ENCODE measurements around the gene MRPS6. TPM values are rescaled to one million over a fixed set of nuclear protein-coding genes. Genes with fewer than 3 reads are reported as not detected.
A peak's percentile ranks its signal among the peaks of the same experiment; 100 is the strongest.

The MRPS6 gene
- total RNA-seq, 1 donor from 2014 or later, result 139 TPM

- no peaks in the 10 kb centered on the region for H3K9me3 Mint-ChIP-seq
- no peak overlapping the region for H3K27ac Mint-ChIP-seq
- H3K27me3 Mint-ChIP-seq (ENCODE audit: insufficient read depth), result no peaks in the 10 kb centered on the region
- intact Hi-C loops (cut with micrococcal nuclease), result loop anchor here (5.0 kb wide), 1 partner anchor 36 kb away; no protein-coding TSS in a partner anchor
- DNase-seq (ENCODE audit: low spot score), result no peak
- peaks cover 38% of the 10 kb centered on the region for H3K4me1 Mint-ChIP-seq (ENCODE audit: low read depth)
- H3K4me3 Mint-ChIP-seq, result no peak overlapping the region
- peaks cover 40% of the 10 kb centered on the region for H3K36me3 Mint-ChIP-seq (ENCODE audit: low read depth)
These were observed 17.7 kb downstream of the MRPS6 start for GRCh38 chr21:34091032-34091431.

GRCh38 chr21:34091607-34092006 is 18.2 kb downstream of the MRPS6 start:
- DNase-seq (ENCODE audit: low spot score), result no peak
- H3K36me3 Mint-ChIP-seq (ENCODE audit: low read depth), result peaks cover 45% of the 10 kb centered on the region
- no peak overlapping the region for H3K4me3 Mint-ChIP-seq
- no peak overlapping the region for H3K27ac Mint-ChIP-seq
- H3K9me3 Mint-ChIP-seq, result no peaks in the 10 kb centered on the region
- H3K27me3 Mint-ChIP-seq (ENCODE audit: insufficient read depth), result no peaks in the 10 kb centered on the region
- intact Hi-C loops (cut with micrococcal nuclease), result loop anchor here (5.0 kb wide), 1 partner anchor 36 kb away; no protein-coding TSS in a partner anchor
- peaks cover 39% of the 10 kb centered on the region for H3K4me1 Mint-ChIP-seq (ENCODE audit: low read depth)

DNA sequence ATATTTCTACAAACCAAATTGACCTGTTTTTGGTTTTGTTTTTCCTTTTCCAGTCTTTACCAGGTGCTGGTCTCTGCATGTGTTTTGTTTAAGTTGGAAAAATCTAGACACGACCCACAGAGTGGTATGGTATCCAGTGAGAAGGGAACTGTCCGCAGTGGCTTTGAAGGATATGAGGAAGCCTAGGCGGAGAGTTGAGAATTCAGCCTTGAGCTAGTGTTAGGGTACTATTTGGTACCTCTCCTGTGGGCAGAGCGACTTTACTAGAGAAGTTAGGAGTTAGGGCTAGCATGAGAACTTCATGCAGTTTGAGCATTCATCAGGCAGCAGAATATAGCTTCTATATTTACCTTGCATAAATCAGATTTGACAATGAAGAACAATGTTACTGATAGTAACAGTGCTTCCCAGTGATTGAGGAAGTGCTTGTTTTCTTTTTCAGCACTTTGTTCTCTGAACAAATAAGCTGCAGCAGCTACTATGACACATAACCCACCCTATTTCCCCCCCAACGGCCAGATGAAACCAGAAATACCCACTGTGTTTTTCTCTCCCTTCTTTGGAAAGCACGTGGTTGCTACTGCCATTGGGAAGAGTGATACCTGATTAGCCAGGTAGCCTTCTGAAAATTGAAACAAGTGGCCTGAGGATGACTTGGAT is 19.0 kb downstream of the MRPS6 start:
- DNase-seq (ENCODE audit: low spot score), result no peak
- intact Hi-C loops (cut with micrococcal nuclease), result loop anchor here (5.0 kb wide), 1 partner anchor 35 kb away; no protein-coding TSS in a partner anchor
- Mint-ChIP-seq H3K27me3 (ENCODE audit: insufficient read depth) (no peaks in the 10 kb centered on the region), H3K27ac (peak overlapping the region; percentile 43), H3K36me3 (ENCODE audit: low read depth) (peaks cover 50% of the 10 kb centered on the region), H3K9me3 (no peaks in the 10 kb centered on the region), H3K4me1 (ENCODE audit: low read depth) (peaks cover 46% of the 10 kb centered on the region), H3K4me3 (no peak overlapping the region)

GRCh38 chr21:34093083-34093482 is 19.7 kb downstream of the MRPS6 start:
- Mint-ChIP-seq H3K27ac (no peak overlapping the region), H3K4me1 (ENCODE audit: low read depth) (peaks cover 53% of the 10 kb centered on the region), H3K4me3 (no peak overlapping the region), H3K36me3 (ENCODE audit: low read depth) (peaks cover 55% of the 10 kb centered on the region), H3K27me3 (ENCODE audit: insufficient read depth) (no peaks in the 10 kb centered on the region), H3K9me3 (no peaks in the 10 kb centered on the region)
- DNase-seq (ENCODE audit: low spot score), result no peak
- intact Hi-C loops (cut with micrococcal nuclease), result loop anchor here (5.0 kb wide), 1 partner anchor 34 kb away; no protein-coding TSS in a partner anchor

DNA sequence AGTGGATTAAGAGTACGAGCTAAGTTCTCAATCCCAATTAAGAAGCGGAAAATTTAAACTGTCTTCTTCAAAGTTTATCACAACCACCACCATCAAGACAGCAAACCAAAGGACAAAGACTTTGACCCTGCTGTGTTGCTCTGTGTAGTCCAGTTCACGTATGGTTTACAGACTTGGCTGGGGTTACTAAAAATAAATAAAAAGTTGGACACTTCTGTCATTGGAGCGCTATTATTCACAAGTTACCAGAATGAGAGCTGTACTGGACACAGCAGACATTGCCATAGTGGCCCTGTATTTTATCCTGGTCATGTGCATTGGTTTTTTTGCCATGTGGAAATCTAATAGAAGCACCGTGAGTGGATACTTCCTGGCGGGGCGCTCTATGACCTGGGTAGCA is 21.6 kb downstream of the MRPS6 start:
- Mint-ChIP-seq H3K27me3 (ENCODE audit: insufficient read depth) (no peaks in the 10 kb centered on the region), H3K9me3 (no peaks in the 10 kb centered on the region), H3K4me1 (ENCODE audit: low read depth) (peaks cover 57% of the 10 kb centered on the region), H3K27ac (no peak overlapping the region), H3K36me3 (ENCODE audit: low read depth) (peaks cover 67% of the 10 kb centered on the region), H3K4me3 (no peak overlapping the region)
- DNase-seq (ENCODE audit: low spot score), result no peak
- intact Hi-C loops (cut with micrococcal nuclease), result loop anchor here (5.0 kb wide), 1 partner anchor 32 kb away; no protein-coding TSS in a partner anchor

DNA sequence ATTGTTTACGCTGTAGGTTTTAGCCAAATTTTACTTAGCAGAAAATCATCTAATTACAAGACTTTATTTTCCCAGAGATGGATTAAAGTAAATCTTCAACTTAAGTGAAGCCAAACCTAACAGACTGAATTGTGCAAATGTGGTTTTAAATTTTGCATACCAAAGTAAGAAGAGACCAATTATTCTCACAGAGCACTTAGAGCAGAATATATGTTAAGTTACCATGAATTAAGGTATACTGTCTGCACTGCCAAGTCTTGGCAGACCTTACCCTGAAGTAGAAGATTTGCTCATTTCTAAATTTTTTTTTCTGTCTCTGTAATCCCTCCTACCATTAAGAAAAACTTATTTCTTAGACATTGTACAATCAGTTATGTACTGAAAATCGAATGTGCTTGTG is 24.1 kb downstream of the MRPS6 start:
- peaks cover 79% of the 10 kb centered on the region for H3K36me3 Mint-ChIP-seq (ENCODE audit: low read depth)
- no peak for DNase-seq (ENCODE audit: low spot score)
- H3K9me3 Mint-ChIP-seq, result no peaks in the 10 kb centered on the region
- H3K27me3 Mint-ChIP-seq (ENCODE audit: insufficient read depth), result no peaks in the 10 kb centered on the region
- H3K4me3 Mint-ChIP-seq, result no peak overlapping the region
- no peak overlapping the region for H3K27ac Mint-ChIP-seq
- intact Hi-C loops (cut with micrococcal nuclease), result no loop called here
- H3K4me1 Mint-ChIP-seq (ENCODE audit: low read depth), result peaks cover 57% of the 10 kb centered on the region

- Mint-ChIP-seq H3K36me3 (ENCODE audit: low read depth) (peaks cover 81% of the 10 kb centered on the region), H3K27ac (no peak overlapping the region), H3K4me1 (ENCODE audit: low read depth) (peaks cover 67% of the 10 kb centered on the region), H3K9me3 (no peaks in the 10 kb centered on the region), H3K27me3 (ENCODE audit: insufficient read depth) (no peaks in the 10 kb centered on the region), H3K4me3 (no peak overlapping the region)
- intact Hi-C loops (cut with micrococcal nuclease), result no loop called here
- DNase-seq (ENCODE audit: low spot score), result no peak
These were observed 27.0 kb downstream of the MRPS6 start for GRCh38 chr21:34100337-34100736.

DNA sequence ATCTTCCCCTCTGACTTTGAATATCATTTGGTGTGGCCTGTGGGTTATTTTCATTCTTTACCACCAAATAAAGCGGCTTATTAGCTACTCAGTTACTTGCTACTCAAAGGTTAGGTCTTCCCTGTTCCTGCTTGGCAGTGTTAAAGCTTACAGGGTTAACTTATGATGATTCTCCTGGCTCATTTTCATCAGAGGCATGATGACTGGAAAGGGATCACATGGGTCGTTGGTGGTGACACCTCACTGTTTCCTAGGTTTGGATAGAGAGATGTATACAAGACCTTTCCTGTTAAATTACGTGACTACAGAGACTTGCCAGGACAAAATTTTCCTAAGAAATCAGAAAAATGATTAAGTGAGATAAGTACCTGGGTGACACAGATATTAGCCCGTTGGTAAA is 27.4 kb downstream of the MRPS6 start:
- no peak overlapping the region for H3K4me3 Mint-ChIP-seq
- no peak for DNase-seq (ENCODE audit: low spot score)
- H3K36me3 Mint-ChIP-seq (ENCODE audit: low read depth), result peaks cover 76% of the 10 kb centered on the region
- intact Hi-C loops (cut with micrococcal nuclease), result no loop called here
- no peaks in the 10 kb centered on the region for H3K9me3 Mint-ChIP-seq
- peak overlapping the region; percentile 18 for H3K27ac Mint-ChIP-seq
- peaks cover 71% of the 10 kb centered on the region for H3K4me1 Mint-ChIP-seq (ENCODE audit: low read depth)
- no peaks in the 10 kb centered on the region for H3K27me3 Mint-ChIP-seq (ENCODE audit: insufficient read depth)

GRCh38 chr21:34105947-34106541 is 32.7 kb downstream of the MRPS6 start:
- DNase-seq (ENCODE audit: low spot score), result no peak
- intact Hi-C loops (cut with micrococcal nuclease), result no loop called here
- H3K4me1 Mint-ChIP-seq (ENCODE audit: low read depth), result peaks cover 71% of the 10 kb centered on the region
- no peaks in the 10 kb centered on the region for H3K9me3 Mint-ChIP-seq
- H3K27ac Mint-ChIP-seq, result no peak overlapping the region
- H3K36me3 Mint-ChIP-seq (ENCODE audit: low read depth), result peaks cover 55% of the 10 kb centered on the region
- H3K27me3 Mint-ChIP-seq (ENCODE audit: insufficient read depth), result no peaks in the 10 kb centered on the region
- H3K4me3 Mint-ChIP-seq, result no peak overlapping the region

DNA sequence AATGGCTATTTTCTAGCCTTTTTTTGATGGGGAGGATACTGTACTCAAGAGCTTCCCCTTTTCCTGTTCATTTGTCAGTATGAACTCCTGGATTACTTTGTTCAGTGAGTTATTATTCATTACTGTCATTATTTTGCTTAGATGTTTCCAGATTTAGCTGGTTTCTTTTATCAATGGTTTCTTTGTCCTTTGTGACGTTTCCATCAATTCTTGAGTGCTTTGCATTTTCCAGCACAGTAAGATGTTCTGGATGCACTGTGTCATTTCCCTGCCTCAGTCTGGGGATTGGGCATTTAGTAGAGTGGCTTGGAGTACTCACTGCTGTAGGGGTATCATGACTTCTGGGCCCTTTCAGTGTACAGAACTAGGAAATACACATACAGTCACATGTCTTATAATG is 34.2 kb downstream of the MRPS6 start:
- no peaks in the 10 kb centered on the region for H3K27me3 Mint-ChIP-seq (ENCODE audit: insufficient read depth)
- intact Hi-C loops (cut with micrococcal nuclease), result no loop called here
- no peak overlapping the region for H3K27ac Mint-ChIP-seq
- peaks cover 74% of the 10 kb centered on the region for H3K4me1 Mint-ChIP-seq (ENCODE audit: low read depth)
- peaks cover 56% of the 10 kb centered on the region for H3K36me3 Mint-ChIP-seq (ENCODE audit: low read depth)
- no peaks in the 10 kb centered on the region for H3K9me3 Mint-ChIP-seq
- DNase-seq (ENCODE audit: low spot score), result no peak
- H3K4me3 Mint-ChIP-seq, result no peak overlapping the region

DNA sequence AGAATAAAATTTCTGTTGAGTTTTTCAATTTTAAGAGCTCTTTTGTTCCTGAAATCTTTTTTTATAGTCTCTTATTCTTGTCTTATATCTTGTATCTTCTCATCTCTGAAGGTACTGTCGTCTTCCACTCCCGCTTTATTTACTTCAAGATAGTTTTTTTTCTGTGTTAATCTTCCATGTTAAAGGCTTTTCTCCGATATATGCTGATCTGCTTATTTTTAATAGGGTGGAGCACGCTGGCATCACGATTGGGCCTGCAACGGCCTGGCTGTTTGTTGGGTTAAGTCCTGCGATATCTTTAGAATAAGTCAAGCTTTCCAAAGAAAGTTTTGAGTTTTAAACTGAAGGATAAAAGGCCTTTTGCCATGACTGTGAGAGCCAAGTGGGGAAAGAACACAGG is 35.7 kb downstream of the MRPS6 start:
- peaks cover 75% of the 10 kb centered on the region for H3K4me1 Mint-ChIP-seq (ENCODE audit: low read depth)
- no peaks in the 10 kb centered on the region for H3K27me3 Mint-ChIP-seq (ENCODE audit: insufficient read depth)
- H3K27ac Mint-ChIP-seq, result no peak overlapping the region

GRCh38 chr21:34110594-34111202 is 37.3 kb downstream of the MRPS6 start:
- no peak overlapping the region for H3K27ac Mint-ChIP-seq
- DNase-seq (ENCODE audit: low spot score), result no peak
- peaks cover 56% of the 10 kb centered on the region for H3K36me3 Mint-ChIP-seq (ENCODE audit: low read depth)
- intact Hi-C loops (cut with micrococcal nuclease), result no loop called here
- no peaks in the 10 kb centered on the region for H3K27me3 Mint-ChIP-seq (ENCODE audit: insufficient read depth)
- no peaks in the 10 kb centered on the region for H3K9me3 Mint-ChIP-seq
- H3K4me3 Mint-ChIP-seq, result no peak overlapping the region
- peaks cover 65% of the 10 kb centered on the region for H3K4me1 Mint-ChIP-seq (ENCODE audit: low read depth)

More for the DNA sequence above, 35.7 kb downstream of the MRPS6 start:
- peaks cover 56% of the 10 kb centered on the region for H3K36me3 Mint-ChIP-seq (ENCODE audit: low read depth)
- no peak overlapping the region for H3K4me3 Mint-ChIP-seq
- intact Hi-C loops (cut with micrococcal nuclease), result no loop called here
- DNase-seq (ENCODE audit: low spot score), result no peak
- no peaks in the 10 kb centered on the region for H3K9me3 Mint-ChIP-seq

- intact Hi-C loops (cut with micrococcal nuclease), result no loop called here
- no peak overlapping the region for H3K4me3 Mint-ChIP-seq
- peaks cover 56% of the 10 kb centered on the region for H3K36me3 Mint-ChIP-seq (ENCODE audit: low read depth)
- no peak for DNase-seq (ENCODE audit: low spot score)
- no peaks in the 10 kb centered on the region for H3K27me3 Mint-ChIP-seq (ENCODE audit: insufficient read depth)
- peaks cover 57% of the 10 kb centered on the region for H3K4me1 Mint-ChIP-seq (ENCODE audit: low read depth)
- H3K9me3 Mint-ChIP-seq, result no peaks in the 10 kb centered on the region
- H3K27ac Mint-ChIP-seq, result peak overlapping the region; percentile 13
These were observed 39.1 kb downstream of the MRPS6 start for GRCh38 chr21:34112316-34113033.

Measured in activated T-helper 1 cell treated with anti-CD3 and anti-CD28 coated beads, Interleukin-12 subunit alpha, Interleukin-12 subunit beta, Interleukin-2, Interleukin-4 antibody, amounts not matched to agents 30 ng/mL and 10 ng/mL and 1 ng/mL, durations not matched to agents 14 hours and 24 hours and 36 hours (primary cell).